BE2C (cell line): Measurements from ENCODE around the gene CD247.

Experiments
- DNase-seq: peaks from one replicate; pipeline ENCODE4 v3.0.0-alpha.2; 2020
- H3K27me3 ChIP-seq: fragments of 250-450 bp; sonication (Bioruptor Pico); 2 replicates; pipeline ENCODE4 v1.5.1; 2020; ENCODE audit warnings: mild to moderate bottlenecking
- H3K36me3 ChIP-seq: fragments of 250-450 bp; sonication (Bioruptor Pico); 2 replicates; pipeline ENCODE4 v1.5.1; 2020; ENCODE audit warnings: mild to moderate bottlenecking
- H3K4me1 ChIP-seq: fragments of 250-450 bp; sonication (Bioruptor Pico); 2 replicates; pipeline ENCODE4 v1.5.1; 2020
- H3K4me3 ChIP-seq: 2 replicates; pipeline ENCODE4 v1.5.1; 2011; ENCODE audit warnings: low read depth, low read length
- H3K9me3 ChIP-seq: fragments of 250-450 bp; sonication (Bioruptor Pico); 2 replicates; pipeline ENCODE4 v1.5.1; 2020
- TF ChIP-seq, protein P1 (sequence below): IDR thresholded peaks from 2 replicates; pipeline ENCODE4 v1.5.1; 2012; ENCODE audit warnings: mild to moderate bottlenecking, low read depth, low read length

CD247 gene

DNA sequence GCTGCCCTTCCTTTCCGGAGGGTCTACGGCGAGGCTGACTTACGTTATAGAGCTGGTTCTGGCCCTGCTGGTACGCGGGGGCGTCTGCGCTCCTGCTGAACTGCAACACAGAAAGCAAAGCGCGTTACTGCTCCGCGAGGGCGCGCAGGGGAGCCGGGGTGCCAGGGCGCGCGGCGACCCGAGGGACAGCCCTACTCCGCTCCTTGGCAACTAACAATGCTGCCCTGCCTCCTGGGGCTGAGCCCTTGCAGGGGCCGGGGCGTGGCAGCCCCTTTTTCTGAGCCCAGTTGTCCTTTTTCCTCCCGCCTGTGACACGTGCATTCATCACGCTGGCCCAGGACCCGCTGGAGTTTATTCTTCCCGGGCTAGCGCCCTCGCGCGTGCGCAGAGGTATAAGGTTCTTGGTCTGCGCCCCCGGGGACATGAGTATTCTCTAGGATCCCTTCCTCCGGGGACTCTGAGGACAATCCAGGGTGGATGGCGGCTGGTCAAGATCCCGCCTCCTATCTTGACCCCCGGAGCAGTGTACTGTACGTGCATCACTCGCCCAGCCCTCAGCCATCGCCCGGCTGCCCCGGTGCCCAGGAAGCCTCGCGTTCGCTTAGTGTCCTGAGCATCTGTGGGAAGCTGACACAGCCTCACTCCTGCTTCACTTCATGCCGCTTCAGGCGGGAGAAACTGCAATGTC is 78.9 kb downstream of the CD247 start:
- no peaks in the 10 kb centered on the region for H3K36me3 ChIP-seq
- peak overlapping the region; percentile 58 for H3K4me3 ChIP-seq
- TF ChIP-seq, protein P1, sequence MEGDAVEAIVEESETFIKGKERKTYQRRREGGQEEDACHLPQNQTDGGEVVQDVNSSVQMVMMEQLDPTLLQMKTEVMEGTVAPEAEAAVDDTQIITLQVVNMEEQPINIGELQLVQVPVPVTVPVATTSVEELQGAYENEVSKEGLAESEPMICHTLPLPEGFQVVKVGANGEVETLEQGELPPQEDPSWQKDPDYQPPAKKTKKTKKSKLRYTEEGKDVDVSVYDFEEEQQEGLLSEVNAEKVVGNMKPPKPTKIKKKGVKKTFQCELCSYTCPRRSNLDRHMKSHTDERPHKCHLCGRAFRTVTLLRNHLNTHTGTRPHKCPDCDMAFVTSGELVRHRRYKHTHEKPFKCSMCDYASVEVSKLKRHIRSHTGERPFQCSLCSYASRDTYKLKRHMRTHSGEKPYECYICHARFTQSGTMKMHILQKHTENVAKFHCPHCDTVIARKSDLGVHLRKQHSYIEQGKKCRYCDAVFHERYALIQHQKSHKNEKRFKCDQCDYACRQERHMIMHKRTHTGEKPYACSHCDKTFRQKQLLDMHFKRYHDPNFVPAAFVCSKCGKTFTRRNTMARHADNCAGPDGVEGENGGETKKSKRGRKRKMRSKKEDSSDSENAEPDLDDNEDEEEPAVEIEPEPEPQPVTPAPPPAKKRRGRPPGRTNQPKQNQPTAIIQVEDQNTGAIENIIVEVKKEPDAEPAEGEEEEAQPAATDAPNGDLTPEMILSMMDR: peak; percentile 40
- H3K4me1 ChIP-seq: no peaks in the 10 kb centered on the region; the same call in 1 of the 2 replicates
- DNase-seq: peak; percentile 77
- H3K9me3 ChIP-seq: no peaks in the 10 kb centered on the region
- H3K27me3 ChIP-seq: no peaks in the 10 kb centered on the region

DNA sequence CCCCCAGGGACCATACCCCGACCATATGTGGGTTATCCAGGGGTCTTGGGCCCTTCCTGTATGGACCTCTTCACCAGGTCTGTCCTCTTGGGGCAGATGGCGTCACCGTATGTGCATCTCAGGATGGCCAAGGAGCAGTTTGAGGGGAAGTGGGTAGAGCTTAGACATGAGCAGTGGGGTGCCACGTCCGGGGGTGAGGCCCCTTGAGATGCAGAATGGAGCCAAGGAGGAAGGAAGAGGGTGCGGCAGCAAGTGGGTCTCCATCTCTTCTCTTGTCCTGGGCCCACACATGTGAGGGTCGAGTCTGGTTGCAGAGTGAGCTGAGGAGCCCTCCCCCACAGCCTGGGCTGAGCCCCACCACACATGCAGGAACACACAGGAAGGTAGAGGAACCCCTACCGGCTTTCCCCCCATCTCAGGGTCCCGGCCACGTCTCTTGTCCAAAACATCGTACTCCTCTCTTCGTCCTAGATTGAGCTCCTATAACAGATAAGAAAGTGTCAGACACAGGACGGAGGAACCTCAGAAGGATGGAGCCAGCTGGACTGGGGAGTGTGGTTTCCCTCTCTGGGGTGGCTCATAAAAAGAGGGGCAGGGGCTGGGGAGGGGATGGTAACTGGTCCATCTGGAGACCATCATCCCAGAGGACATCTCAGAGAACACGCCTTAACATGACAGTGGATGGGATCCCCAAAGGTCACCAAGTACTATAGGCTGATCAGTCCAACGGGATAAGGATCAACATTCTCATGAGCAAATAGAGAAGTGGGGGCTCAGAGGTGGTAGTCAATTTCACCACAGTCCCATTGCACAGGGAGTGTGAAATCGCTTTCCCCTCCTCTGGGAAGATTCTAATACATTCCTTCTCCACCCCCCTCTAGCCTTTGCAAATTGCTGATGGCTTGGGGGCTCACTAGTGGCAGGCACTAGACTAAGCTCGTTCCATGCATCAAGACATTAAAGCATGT is 79.9 kb downstream of the CD247 start:
- no peak for DNase-seq
- H3K9me3 ChIP-seq: no peaks in the 10 kb centered on the region
- no peaks in the 10 kb centered on the region; the same call in 1 of the 2 replicates for H3K4me1 ChIP-seq
- no peaks in the 10 kb centered on the region for H3K27me3 ChIP-seq
- H3K4me3 ChIP-seq: peak overlapping the region; percentile 58; the same call in 1 of the 2 replicates
- H3K36me3 ChIP-seq: no peaks in the 10 kb centered on the region
- TF ChIP-seq, protein P1: no peak

DNA sequence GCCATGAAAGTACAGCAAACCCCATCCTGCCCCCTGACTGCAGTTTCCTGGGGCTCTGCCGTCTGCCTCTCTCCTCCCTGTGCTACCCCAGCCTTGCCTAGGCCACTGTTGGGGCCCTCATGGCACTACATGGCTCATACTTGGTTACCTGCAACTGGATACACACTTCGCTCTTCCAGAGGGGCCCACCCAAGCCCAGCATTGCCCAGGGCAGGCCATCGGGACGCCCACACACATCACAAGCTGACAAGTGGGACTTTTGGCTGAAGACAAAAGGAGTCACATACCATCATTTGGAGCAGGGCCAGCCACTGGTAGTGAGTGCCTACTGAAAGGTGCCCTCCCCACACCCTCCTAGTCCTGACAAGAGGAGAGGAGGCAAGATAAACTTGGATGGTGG is 82.8 kb downstream of the CD247 start:
- TF ChIP-seq, protein P1: no peak
- H3K9me3 ChIP-seq: no peaks in the 10 kb centered on the region
- H3K27me3 ChIP-seq: no peaks in the 10 kb centered on the region
- no peaks in the 10 kb centered on the region for H3K36me3 ChIP-seq
- no peak overlapping the region for H3K4me3 ChIP-seq
- no peak for DNase-seq
- no peaks in the 10 kb centered on the region; the same call in 1 of the 2 replicates for H3K4me1 ChIP-seq

DNA sequence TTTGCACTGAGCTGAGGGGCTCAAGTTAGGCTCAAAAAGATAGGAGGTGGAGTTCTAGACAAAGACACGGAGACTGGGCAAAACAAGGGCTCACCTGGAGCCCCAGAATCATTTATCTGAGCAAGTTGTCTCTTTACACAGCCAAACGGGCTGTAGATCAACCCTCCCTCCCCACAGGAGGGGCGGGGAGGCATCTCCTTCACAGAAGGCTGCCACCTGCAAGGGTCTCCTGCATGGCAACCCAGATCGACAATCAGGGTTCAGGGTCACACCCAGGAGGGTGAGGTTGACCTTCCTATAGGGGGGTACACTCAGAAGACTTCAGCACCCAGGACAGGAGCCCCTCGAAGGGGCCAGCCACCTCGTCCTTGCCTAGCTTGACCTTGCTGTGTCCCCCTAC is 84.0 kb downstream of the CD247 start:
- Histone ChIP-seq H3K36me3 (no peaks in the 10 kb centered on the region), H3K4me1 (no peaks in the 10 kb centered on the region; the same call in 1 of the 2 replicates)

DNA sequence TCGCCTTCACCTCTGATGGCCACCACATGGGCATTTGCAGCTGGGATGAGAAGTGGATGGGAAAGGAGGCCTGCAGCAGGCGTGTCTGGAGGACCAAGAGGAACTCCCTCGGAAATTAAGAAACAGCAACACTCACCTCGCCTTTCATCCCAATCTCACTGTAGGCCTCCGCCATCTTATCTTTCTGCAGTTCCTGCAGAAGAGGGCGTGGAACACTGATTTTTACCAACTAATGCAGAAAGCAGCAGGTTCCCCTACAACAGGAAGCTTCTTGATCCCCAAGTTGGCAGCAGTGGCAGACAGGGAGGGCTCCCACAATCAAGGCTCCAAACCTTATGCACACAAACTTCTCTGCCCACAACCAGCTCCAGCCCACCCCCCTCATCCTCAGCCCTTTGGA is 84.4 kb downstream of the CD247 start:
- Histone ChIP-seq H3K4me1 (no peaks in the 10 kb centered on the region), H3K27me3 (no peaks in the 10 kb centered on the region), H3K36me3 (no peaks in the 10 kb centered on the region), H3K4me3 (no peak overlapping the region), H3K9me3 (no peaks in the 10 kb centered on the region)
- TF ChIP-seq, protein P1: no peak
- DNase-seq: no peak

More for the DNA sequence above, 84.0 kb downstream of the CD247 start:
- DNase-seq: no peak
- no peak overlapping the region for H3K4me3 ChIP-seq
- H3K9me3 ChIP-seq: no peaks in the 10 kb centered on the region
- TF ChIP-seq, protein P1: no peak
- H3K27me3 ChIP-seq: no peaks in the 10 kb centered on the region
